NB4 (cell line): ENCODE data around the gene SLC45A1.
"Not testable (repeated sequence)": the region's sequence is repeated elsewhere in the genome, so short reads cannot be mapped to it uniquely, and the experiment has no call there.

ENCODE experiments used
- DNase-seq: peaks from one replicate; pipeline ENCODE4 v3.0.0; 2010; ENCODE audit warnings: low read depth
- H3K4me3 ChIP-seq: one replicate; pipeline ENCODE4 v1.5.1; 2011; ENCODE audit warnings: mild to moderate bottlenecking, low read depth, low read length, moderate library complexity
- CTCF ChIP-seq: IDR thresholded peaks from one replicate; pipeline ENCODE4 v1.5.1; 2012; ENCODE audit warnings: low read depth, low read length
- MAX ChIP-seq: IDR thresholded peaks from 2 replicates; pipeline ENCODE4 v1.6.1; 2011; ENCODE audit warnings: low read depth, low read length
- MYC ChIP-seq: IDR thresholded peaks from 2 replicates; pipeline ENCODE4 v1.6.1; 2011; ENCODE audit warnings: low read depth, low read length
- POLR2A ChIP-seq: IDR thresholded peaks from 2 replicates; pipeline ENCODE4 v1.6.1; 2011; ENCODE audit warnings: mild to moderate bottlenecking; ENCODE audit not compliant: insufficient read length; ENCODE audit errors: extremely low read depth

Gene SLC45A1

GRCh38 chr1:8379513-8380186, 61.7 kb downstream of the SLC45A1 start:
- no peak overlapping the region for H3K4me3 ChIP-seq
- TF ChIP-seq CTCF: no peak
- no peak for TF ChIP-seq MAX
- no peak for TF ChIP-seq POLR2A
- TF ChIP-seq MYC: no peak
- DNase-seq: no peak

GRCh38 chr1:8380310-8380709, 62.4 kb downstream of the SLC45A1 start:
- not testable (repeated sequence) for DNase-seq, H3K4me3 ChIP-seq

GRCh38 chr1:8381618-8382017, 63.7 kb downstream of the SLC45A1 start:
- no peak overlapping the region for H3K4me3 ChIP-seq
- TF ChIP-seq MYC (no peak), POLR2A (no peak), MAX (no peak), CTCF (no peak)
- no peak for DNase-seq

- no peak for TF ChIP-seq POLR2A
- no peak for TF ChIP-seq CTCF
- TF ChIP-seq MAX: peak; percentile 24; the same call in 1 of the 2 replicates
- TF ChIP-seq MYC: no peak
- DNase-seq: peak; percentile 33
- no peak overlapping the region for H3K4me3 ChIP-seq
Measured at GRCh38 chr1:8382051-8382505, 64.2 kb downstream of the SLC45A1 start.

GRCh38 chr1:8382608-8383505, 64.9 kb downstream of the SLC45A1 start:
- DNase-seq: peak; percentile 62
- H3K4me3 ChIP-seq: no peak overlapping the region
- no peak for TF ChIP-seq POLR2A
- no peak for TF ChIP-seq CTCF
- no peak; the same call in 1 of the 2 replicates for TF ChIP-seq MYC
- no peak for TF ChIP-seq MAX

- no peak for DNase-seq
- H3K4me3 ChIP-seq: no peak overlapping the region
- no peak for TF ChIP-seq MYC
- TF ChIP-seq MAX: no peak
- no peak for TF ChIP-seq POLR2A
- TF ChIP-seq CTCF: no peak
Measured at GRCh38 chr1:8384088-8384487, 66.2 kb downstream of the SLC45A1 start.
